SK-N-MC (cell line): ENCODE measurements around the gene PTH2R.
"Not testable (repeated sequence)": the region's sequence is repeated elsewhere in the genome, so short reads cannot be mapped to it uniquely, and the experiment has no call there.

Experiments used
- DNase-seq: peaks from one replicate; pipeline ENCODE4 v3.0.0-alpha.2; 2011; ENCODE audit warnings: low read depth, low spot score
- H3K27ac ChIP-seq: fragments of 200-600 bp; sonication (generic); 2 replicates; pipeline ENCODE4 v1.5.1; 2016; ENCODE audit warnings: mixed run types
- H3K36me3 ChIP-seq: fragments of 200-600 bp; sonication (generic); 2 replicates; pipeline ENCODE4 v1.6.1; 2017; ENCODE audit warnings: antibody characterized with exemption, low read length, mixed read lengths; ENCODE audit not compliant: insufficient read depth
- H3K4me3 ChIP-seq: fragments of 200-600 bp; sonication (generic); 2 replicates; pipeline ENCODE4 v1.5.1; 2016
- H3K9ac ChIP-seq: fragments of 200-600 bp; sonication (generic); 2 replicates; pipeline ENCODE4 v1.8.0; 2017; ENCODE audit warnings: mixed run types, mixed read lengths; ENCODE audit not compliant: insufficient read length
- H3K9me3 ChIP-seq: fragments of 200-600 bp; sonication (generic); 2 replicates; pipeline ENCODE4 v1.6.1; 2017; ENCODE audit warnings: low read depth, mild to moderate bottlenecking, antibody characterized with exemption, low read length, moderate library complexity, mixed read lengths
- EZH2 ChIP-seq: fragments of 200-600 bp; sonication (generic); IDR thresholded peaks from one replicate; pipeline ENCODE4 v1.6.1; 2017; ENCODE audit warnings: antibody characterized with exemption
- FOXP2 ChIP-seq: optimal IDR thresholded peaks from 2 replicates; pipeline ENCODE3; 2011; ENCODE audit warnings: mild to moderate bottlenecking, moderate library complexity; ENCODE audit not compliant: insufficient read depth; ENCODE audit errors: extremely low read length, control extremely low read depth
- POLR2AphosphoS5 ChIP-seq: IDR thresholded peaks from 2 replicates; pipeline ENCODE4 v1.6.1; 2012; ENCODE audit warnings: mild to moderate bottlenecking, low read depth, low read length, borderline replicate concordance

PTH2R gene

DNA sequence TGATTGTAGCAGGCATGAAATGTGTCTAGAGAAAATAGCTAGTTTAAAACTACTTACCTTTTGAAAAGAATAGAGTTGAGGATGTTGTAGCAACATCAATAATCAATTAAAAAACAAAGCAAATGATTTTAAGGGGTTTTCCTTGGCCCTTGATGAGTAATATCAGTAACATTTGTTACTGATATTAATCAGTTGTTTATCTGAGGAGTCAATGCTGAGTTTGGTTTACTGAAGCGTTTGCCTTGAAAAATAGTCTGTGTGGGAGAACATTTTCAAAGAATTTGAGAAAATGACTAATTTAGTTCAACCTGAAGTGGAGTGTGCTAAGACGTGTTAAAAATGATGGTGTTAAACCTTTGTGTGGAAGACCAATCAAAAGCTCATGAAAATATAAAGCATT, 9.3 kb downstream of the PTH2R start:
- no peak for DNase-seq
- H3K4me3 ChIP-seq = no peak overlapping the region
- no peak for TF ChIP-seq FOXP2
- H3K36me3 ChIP-seq = no peaks in the 10 kb centered on the region
- no peaks in the 10 kb centered on the region for H3K9me3 ChIP-seq
- H3K27ac ChIP-seq = no peak overlapping the region
- H3K9ac ChIP-seq = no peak overlapping the region

DNA sequence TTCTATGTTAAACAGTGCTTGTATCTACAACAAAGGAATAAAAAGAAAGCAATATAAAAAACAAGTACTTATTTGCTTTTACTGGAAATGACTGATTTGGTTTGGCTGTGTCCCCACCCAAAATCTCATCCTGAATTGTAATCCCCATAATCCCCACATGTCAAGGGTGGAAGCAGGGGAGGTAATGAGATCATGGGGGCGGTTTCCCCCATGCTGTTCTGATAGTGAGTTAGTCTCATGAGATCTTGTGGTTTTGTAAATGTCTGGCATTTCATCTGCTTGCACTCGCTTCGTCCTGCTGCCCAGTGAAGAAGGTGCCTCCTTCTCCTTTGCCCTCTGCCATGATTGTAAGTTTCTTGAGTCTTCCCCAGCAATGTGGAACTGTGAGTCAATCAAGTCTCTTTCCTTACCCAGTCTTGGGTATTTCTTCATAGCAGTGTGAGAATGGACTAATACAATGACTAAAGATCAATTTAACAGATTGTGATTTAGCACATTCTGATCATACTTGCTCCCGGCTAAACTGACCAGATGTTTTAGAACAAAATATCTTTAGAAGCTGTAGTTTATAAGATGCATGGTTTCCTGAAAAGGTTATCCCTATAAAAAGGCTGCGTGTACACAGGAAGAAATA, 19.9 kb downstream of the PTH2R start:
- Histone ChIP-seq H3K36me3 (no peaks in the 10 kb centered on the region), H3K9ac (no peak overlapping the region), H3K9me3 (no peaks in the 10 kb centered on the region), H3K27ac (no peak overlapping the region), H3K4me3 (no peak overlapping the region)
- no peak for TF ChIP-seq FOXP2
- TF ChIP-seq EZH2 = no peak
- TF ChIP-seq POLR2AphosphoS5 = no peak
- no peak for DNase-seq

GRCh38 chr2:208437755-208438154, 31.2 kb downstream of the PTH2R start:
- no peak overlapping the region for H3K27ac ChIP-seq
- H3K36me3 ChIP-seq = no peaks in the 10 kb centered on the region
- no peak for TF ChIP-seq POLR2AphosphoS5
- TF ChIP-seq EZH2 = no peak
- no peak for TF ChIP-seq FOXP2
- H3K9me3 ChIP-seq = no peaks in the 10 kb centered on the region
- no peak for DNase-seq
- H3K9ac ChIP-seq = no peak overlapping the region
- no peak overlapping the region for H3K4me3 ChIP-seq

- H3K9me3 ChIP-seq = no peaks in the 10 kb centered on the region
- H3K27ac ChIP-seq = no peak overlapping the region
- no peak overlapping the region for H3K4me3 ChIP-seq
- TF ChIP-seq FOXP2 (no peak), POLR2AphosphoS5 (no peak), EZH2 (no peak)
- H3K9ac ChIP-seq = no peak overlapping the region
- DNase-seq = no peak
- no peaks in the 10 kb centered on the region for H3K36me3 ChIP-seq
These were observed 34.1 kb downstream of the PTH2R start for GRCh38 chr2:208440716-208441115.

DNA sequence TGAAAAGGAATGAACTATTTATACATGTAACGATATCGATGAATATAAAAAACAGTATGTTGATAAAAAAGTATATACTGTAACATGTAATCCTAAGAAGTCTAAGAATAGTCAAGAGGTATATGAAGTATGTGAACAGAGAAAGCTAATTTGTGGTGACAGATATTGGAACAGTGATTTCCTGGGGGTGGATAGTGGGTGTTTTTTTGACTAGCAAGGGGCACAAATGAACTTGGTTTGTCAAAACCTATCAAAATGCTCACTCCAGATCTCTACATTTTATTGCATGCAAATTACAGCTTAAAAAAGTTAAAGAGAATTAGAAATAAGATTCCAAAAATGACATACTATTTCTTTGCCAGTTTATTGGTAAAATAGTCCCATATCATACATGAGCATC, 35.4 kb downstream of the PTH2R start:
- no peak overlapping the region for H3K9ac ChIP-seq
- DNase-seq = no peak
- no peaks in the 10 kb centered on the region for H3K9me3 ChIP-seq
- H3K4me3 ChIP-seq = no peak overlapping the region
- no peaks in the 10 kb centered on the region for H3K36me3 ChIP-seq
- no peak overlapping the region for H3K27ac ChIP-seq
- no peak for TF ChIP-seq FOXP2

GRCh38 chr2:208447447-208447846, 40.9 kb downstream of the PTH2R start:
- not testable (repeated sequence) for H3K9ac ChIP-seq, H3K4me3 ChIP-seq, H3K9me3 ChIP-seq, DNase-seq, H3K27ac ChIP-seq, H3K36me3 ChIP-seq

- TF ChIP-seq FOXP2 (no peak), POLR2AphosphoS5 (no peak), EZH2 (no peak)
- Histone ChIP-seq H3K27ac (no peak overlapping the region), H3K9ac (no peak overlapping the region)
These were observed 44.5 kb downstream of the PTH2R start for GRCh38 chr2:208451061-208451460.

DNA sequence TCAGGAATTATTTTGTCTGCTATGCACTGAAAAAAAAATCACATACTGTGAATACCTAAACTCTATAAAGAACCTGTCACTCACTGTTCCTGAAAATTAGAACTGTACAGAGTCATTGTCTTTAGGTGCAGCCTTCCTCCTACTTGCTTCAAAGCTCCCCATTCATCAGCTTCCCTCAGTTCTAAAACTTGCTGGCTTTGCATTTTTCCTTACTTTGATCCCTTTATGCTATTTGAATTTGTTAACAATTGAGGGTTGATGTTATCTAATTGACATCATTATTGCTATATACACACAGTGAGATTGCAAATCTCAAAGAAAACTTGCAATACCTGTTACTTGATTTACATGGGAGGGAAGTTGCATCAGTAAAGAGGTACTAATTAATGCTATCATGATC, 48.3 kb downstream of the PTH2R start:
- H3K27ac ChIP-seq = no peak overlapping the region
- no peak overlapping the region for H3K4me3 ChIP-seq
- no peaks in the 10 kb centered on the region for H3K9me3 ChIP-seq
- TF ChIP-seq FOXP2 = no peak
- TF ChIP-seq EZH2 = no peak
- no peak for TF ChIP-seq POLR2AphosphoS5
- no peak for DNase-seq
- no peak overlapping the region for H3K9ac ChIP-seq
- no peaks in the 10 kb centered on the region for H3K36me3 ChIP-seq

More at GRCh38 chr2:208451061-208451460, 44.5 kb downstream of the PTH2R start:
- Histone ChIP-seq H3K9me3 (no peaks in the 10 kb centered on the region), H3K36me3 (no peaks in the 10 kb centered on the region), H3K4me3 (no peak overlapping the region)
- DNase-seq = no peak

GRCh38 chr2:208463721-208464120, 57.1 kb downstream of the PTH2R start:
- Histone ChIP-seq H3K9me3 (no peaks in the 10 kb centered on the region), H3K4me3 (no peak overlapping the region), H3K36me3 (no peaks in the 10 kb centered on the region), H3K9ac (no peak overlapping the region), H3K27ac (no peak overlapping the region)
- TF ChIP-seq EZH2 = no peak
- no peak for TF ChIP-seq FOXP2
- no peak for TF ChIP-seq POLR2AphosphoS5
- no peak for DNase-seq
